HG03045 (cell line): ENCODE results near the gene RFNG.

ENCODE experiments used
- ATAC-seq: cut with Tn5 transposase; IDR thresholded peaks from one replicate; pipeline ENCODE4 v1.9.1; 2021; ENCODE audit warnings: mild to moderate bottlenecking, moderate library complexity; ENCODE audit not compliant: unreplicated experiment

RFNG gene

DNA sequence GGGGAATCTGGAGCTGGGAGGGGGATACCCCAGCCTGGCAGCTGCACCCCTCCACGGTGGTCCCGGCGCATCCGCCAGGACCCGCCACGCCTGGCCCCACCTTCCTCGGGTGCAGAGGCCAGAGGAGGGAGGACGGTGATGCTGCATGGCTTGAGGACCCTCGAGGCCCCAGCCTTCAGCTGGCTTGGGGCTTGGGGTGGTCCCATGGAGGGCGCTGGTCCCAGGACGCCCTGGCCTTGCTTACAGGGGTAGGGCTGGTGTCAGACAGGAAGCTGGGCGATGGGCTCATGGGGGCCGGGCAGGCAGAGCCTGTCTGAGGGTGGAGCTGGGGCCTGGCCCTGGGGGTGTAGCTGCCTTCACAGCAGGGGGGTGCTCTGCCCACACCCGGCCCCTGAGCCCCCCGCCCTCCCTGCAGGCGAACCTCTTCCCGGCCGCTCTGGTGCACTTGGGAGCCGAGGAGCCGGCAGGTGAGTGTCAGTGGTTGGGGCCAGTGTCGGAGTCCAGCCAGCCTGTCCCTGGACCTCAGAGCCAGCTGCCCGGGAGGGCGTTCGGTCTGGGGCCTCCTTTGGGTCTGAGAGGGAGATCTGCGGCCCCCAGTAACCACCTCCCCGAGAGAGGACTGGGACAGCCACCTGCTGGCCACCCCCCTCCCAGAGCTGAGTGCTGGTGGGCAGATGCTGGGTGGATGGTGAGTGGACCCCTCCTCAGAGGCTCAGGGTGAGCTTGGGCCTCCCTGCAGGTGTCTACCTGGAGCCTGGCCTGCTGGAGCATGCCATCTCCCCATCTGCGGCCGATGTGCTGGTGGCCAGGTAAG lies 35.3 kb downstream of the RFNG start:
- ATAC-seq, result no peak

DNA sequence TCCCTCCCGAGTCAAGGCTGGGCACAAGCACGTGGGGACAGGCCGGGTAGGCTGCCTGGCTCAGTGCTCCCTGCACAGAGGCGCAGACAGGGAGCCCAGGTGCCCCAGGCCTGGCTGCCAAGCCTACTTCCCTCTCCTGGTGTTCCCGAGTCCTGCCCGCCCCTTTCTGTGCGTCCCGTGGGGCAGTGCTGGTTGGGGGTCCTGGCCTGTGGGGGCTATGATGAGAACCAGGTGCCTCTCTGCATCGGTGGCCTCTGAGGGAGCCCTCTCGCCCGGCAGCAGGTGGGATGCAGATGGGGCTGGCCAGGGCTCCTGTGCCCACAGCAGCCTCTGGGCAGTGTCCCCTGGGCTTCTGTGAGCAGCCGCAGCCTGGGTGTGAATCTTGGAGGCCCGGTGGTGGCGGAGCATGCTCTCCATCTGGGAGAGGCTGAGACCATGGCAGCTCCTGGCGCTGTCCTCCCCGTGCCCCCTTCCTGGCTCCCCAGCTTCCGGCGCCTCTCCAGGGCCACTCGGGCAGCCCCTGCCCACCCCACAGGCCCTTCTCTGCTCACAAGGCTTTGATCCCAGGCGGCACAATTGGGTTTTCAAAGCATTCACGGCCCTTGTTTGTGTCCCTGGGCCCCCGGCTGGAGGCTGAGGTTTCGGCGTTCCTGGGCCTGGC lies 36.2 kb downstream of the RFNG start:
- no peak for ATAC-seq

DNA sequence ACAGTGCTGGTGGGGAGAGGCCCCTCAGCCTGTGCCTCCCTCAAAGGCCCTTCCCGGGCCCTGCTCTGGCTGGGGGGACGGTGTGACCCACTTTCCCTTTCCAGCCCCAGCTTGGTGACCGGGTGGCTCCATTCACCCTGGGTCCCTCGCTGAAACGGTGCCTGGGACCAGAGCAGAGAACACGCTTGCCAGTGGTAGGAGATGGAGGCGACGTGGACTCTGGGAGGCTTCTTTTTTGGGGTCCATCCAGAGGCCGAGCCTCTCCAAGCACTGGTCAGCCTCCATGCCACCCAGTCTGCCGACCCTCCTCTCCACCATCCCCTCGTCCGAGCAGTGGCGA lies 36.7 kb downstream of the RFNG start:
- no peak for ATAC-seq

DNA sequence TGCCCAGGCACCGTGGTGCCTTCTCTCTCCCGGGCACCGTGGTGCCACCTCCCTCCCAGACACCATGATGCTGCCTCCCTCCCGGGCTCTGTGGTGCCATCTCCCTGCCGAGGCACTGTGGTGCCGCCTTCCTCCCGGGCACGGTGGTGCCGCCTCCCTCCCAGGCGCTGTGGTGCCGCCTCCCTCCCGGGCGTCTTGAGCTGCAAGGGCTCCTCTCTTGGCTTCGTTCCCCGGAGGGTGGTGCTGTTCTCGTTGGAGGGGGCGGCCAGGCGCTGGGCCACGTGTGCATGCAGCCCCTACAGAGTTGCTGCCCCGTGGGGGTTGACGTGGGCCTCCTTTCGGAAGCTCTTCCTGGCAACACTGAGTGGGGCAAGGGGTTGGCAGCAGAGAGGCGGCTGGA lies 37.2 kb downstream of the RFNG start:
- ATAC-seq, result no peak

DNA sequence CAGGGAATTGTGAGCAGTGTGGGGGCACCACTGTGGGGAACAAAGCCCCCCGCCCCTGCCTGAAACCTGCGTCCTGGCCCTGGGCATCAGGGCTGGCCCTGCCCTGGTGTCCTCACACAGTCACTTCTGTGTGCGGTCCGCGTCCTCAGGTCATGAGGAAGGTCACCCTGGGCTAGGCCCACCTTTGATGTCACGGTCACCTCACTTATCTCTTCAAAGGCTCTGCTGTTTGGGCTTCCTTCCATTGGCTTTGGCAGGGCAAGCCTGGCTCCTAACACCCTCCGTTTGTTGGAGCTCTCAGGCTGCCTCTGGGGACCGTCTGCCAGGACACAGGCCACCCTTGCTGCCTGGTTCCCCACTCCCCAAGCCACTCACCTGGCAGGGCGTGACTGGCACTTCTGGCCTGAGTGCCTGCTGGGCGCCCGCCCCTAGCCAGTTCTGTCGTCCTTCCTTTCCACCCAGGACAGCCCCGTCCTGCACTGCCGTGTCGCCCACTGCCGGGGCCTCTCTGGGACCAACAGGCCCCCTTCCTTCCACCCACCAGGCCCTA lies 37.8 kb downstream of the RFNG start:
- no peak for ATAC-seq

DNA sequence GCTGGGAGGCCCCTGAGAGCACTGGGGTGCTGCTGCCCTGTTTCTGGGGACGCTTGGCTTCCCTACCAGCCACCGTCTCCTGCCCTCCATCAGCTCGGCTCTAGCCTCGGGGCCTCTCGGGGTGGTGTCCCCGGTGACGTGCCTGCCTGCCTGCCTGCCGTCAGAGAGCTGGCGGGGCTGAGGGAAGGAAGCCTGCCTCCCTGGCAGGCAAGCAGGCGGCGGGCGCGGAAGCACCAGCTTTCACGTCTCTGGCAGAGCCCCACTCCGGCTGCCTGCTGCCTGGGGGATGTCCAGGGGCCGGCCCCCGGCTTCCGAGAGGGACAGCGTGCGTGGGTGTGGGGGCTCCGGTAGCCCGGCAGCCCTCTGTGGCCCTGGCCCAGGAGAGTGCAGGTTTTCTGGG lies 38.3 kb downstream of the RFNG start:
- no peak for ATAC-seq

DNA sequence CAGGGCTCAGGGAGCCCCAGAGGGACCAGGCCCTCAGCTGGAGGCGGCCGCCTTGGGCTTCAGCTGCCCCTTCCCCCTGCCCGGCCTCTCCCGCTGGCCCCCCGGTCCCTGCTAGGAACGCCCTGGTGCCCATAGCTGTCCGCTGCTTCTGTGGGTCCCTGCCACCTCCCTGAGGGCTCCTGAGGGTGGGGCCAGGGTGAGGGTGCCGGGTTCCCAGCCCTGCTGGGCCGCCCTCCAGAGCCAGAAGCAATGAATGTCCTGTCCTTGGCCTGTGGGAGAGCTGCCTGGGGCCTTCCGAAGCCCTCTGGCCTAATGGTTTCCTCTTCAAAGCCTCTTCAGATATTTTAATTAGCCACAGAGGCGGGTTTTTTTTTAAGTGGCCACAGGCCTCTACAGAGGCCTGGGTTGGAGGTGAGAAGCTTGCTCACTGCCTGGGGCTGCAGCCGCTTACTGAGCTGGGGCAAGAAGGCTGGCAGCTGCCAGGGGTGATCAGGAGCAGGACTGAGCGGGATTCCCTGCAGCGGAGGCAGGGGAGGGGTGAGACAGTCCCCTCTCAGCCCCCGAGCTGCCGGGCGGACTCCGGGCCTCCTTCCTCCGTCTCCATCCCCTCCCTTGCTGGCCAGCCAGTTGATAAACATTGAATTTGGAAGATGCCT lies 38.8 kb downstream of the RFNG start:
- ATAC-seq, result no peak

DNA sequence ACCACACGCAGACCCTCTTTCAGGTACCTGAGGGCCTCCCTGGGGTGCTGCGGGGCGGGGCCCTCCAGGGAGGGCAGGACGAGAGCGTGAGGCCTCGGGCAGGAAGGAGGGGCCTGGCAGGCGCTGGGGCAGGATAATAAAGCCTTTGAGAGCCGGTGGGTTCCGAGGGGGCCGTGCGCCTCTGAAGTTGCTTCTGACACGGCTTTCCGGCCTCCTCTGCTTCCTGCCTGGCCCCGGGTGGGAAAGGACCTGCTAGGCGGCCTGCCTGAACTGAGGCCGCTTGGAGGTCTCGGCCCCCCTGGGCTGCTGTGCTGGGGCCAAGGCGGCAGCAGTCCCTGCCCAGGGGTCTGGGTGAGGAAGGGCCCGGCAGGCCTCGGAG lies 39.4 kb downstream of the RFNG start:
- ATAC-seq, result no peak

DNA sequence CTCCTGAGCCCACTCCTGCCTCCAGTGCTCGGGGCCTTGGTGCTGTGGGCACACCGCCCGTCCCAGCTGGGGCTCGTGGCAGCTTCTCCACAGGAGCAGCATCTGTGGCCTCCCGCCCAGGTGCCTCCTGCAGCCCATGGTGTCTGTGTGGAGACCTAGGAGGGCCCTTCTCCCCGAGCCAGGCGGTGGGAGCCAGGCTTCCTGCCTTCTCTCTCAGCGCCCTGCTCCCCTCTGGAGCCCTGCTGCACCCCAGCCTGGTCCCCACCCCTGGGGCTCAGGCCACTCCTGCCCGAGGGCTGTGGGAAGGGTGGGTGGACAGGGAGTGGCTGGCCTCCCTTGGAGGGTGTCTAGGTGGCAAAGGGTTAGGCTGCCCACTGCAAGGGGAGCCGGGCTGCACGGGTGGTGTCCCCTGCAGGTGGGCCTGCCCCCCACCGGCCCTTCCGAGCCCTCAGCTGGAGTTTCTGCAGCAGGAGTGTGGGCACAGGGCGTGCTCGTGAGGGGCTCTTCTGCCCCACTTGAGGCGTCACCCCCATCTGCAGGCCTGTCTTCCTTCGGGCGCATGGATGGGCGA lies 39.9 kb downstream of the RFNG start:
- no peak for ATAC-seq

DNA sequence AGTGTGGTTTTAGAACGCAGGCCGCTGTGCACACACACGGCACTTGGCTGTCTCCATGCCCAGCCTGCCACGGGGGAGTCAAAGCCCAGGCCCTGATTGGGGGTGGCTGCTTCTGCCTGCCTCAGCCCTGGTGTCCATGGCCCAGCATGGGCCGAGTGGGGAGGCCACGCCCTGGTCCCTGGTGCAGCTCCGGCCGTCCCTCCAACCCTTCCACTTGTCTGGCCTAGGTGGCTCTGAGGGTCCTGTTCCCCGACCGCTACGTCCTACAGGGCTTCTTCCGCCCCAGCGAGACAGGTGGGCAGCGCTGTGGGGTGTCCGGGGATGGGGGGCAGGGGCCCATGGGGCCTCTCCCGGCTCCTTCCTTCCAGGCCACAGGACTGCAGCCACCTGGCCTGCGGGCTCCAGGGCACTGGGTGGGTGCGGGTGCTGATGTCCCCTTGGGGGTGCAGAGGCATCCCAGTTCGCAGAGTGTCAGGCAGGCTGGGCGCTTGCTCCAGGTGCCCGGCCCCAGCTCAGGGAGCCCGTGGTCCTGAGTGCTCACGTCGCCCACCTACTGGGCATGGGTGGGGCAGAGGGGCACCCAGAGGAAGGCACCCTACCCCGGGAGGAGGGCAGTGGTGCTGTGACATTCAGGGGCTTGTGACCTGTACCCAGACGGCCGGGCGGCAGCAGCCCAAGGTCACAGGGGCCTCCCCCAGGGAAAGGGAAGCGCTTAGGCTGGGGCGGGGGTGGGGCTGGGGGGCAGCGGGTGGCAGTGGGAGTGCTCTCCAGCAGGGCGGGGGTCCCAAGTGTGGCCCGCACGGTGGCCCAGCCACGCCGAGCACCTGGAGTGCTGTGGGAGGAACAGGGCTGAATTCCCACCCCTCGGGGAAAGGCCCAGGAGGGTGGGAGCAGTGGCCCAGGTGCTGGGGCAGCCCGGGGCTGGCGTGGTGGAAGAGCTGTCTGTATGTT lies 40.8 kb downstream of the RFNG start:
- ATAC-seq, result no peak

DNA sequence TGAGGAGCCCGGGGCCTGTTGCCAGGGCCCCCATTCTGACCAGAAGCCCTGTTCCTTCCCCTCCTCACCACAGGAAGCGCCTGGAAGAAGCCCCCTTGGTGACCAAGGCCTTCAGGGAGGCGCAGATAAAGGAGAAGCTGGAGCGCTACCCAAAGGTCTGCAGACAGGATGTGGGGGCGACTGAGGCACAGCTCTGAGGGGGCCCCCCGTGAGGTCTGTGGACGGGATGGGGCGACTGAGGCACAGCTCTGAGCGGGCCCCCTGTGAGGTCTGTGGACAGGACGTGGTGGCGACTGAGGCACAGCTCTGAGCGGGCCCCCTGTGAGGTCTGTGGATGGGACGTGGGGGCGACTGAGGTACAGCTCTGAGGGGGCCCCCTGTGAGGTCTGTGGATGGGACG lies 42.2 kb downstream of the RFNG start:
- ATAC-seq, result no peak

DNA sequence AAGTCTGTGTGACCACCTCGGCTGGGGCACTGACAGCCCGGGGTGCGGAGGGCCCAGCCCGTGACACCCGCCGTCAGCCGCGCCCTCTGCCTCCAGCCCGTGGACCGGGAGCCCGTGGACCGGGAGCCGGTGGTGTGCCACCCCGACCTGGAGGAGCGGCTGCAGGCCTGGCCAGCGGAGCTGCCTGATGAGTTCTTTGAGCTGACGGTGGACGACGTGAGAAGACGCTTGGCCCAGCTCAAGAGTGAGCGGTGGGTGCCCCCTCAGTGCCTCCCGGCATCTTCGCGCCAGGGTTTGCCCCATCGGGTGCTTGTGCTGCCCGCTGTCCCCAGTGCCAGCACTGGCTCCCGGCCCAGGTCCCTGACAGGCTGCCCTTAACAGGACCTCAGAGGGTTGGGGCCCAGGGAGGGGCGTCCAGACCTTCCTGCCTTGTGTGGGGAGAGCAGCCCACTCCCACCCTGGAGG lies 42.6 kb downstream of the RFNG start:
- no peak for ATAC-seq

DNA sequence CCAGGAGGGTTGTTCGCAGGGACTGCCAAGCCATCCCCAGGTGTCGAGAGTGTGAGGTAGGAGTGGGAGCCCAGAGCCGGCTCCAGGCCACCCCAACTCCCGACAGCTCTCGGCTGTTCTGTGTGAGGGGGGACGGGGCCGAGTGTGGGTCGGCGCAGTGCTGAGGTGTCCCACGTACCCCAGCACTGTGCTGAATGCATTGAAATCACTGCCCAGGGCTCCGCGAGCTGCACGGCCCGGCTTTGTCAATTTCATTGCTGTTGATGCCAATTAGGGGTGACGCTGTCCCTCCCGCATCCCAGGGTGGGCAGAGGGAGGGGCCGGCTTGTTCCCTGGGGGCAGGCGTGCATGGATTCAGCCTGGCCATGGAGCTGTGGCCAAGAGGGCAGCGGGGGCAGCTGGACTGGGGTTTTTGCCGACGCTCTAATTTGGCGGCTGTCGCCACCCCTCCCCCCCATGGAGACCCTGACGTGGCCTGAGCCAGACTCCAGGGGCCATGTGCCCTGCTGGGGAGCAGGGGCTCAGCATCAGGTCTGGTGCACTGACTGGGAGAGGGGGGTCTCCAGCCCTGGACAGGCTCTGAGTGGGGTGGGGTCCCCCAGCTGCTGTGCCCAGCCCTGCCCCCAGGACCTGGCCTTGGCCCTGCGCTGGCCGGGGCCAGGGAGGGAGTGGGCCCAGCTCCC lies 43.2 kb downstream of the RFNG start:
- no peak for ATAC-seq

DNA sequence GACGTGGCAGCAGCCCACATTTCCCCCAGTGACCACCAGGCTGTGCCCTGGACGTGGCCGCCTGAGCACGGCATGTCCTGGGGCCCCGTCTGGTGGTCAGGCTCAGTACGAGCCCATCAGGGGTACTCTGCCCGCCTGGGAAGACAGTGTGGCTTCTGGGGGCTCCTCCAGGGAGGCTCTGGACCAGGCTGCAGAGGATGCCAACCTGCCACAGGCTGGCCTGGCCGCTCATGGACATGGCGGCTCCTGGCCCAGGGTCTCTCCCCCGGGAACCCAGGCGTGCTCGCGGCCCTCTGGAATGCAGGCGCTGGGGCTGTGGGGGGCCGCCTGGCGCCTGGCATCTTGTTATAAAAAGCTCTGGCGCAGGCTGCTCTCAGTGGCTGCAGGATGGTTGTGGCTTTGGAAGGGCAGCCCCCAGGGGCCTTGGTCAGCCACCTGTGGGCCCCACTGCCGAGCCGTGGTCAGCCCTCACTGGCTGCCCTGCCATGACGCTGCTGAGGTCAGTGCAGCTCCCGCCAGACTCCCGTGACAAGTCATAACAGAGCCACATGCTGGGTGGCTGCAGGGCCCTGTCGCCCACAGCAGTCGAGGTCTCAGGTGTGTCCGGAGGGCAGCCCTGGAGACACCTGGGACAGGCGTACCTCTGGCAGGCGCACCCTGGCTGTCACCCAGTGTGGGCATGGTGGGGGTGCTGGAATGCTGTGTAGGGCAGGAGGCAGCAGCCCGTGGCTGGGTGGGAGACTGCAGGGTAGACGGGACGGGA lies 43.9 kb downstream of the RFNG start:
- ATAC-seq, result no peak

DNA sequence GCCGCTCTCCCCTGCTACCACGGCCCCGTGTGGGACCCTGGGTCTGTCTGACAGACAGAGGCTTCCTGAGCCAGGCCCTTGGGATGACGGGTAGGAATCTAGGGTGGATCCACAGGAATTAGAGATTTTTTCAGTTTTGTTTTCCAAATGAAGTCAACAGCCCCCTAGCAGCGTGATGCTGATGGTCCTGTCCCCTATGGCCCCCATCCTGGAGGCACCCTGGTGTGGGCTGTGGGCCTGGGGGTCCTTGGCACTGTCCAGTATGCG lies 44.5 kb downstream of the RFNG start:
- no peak for ATAC-seq

DNA sequence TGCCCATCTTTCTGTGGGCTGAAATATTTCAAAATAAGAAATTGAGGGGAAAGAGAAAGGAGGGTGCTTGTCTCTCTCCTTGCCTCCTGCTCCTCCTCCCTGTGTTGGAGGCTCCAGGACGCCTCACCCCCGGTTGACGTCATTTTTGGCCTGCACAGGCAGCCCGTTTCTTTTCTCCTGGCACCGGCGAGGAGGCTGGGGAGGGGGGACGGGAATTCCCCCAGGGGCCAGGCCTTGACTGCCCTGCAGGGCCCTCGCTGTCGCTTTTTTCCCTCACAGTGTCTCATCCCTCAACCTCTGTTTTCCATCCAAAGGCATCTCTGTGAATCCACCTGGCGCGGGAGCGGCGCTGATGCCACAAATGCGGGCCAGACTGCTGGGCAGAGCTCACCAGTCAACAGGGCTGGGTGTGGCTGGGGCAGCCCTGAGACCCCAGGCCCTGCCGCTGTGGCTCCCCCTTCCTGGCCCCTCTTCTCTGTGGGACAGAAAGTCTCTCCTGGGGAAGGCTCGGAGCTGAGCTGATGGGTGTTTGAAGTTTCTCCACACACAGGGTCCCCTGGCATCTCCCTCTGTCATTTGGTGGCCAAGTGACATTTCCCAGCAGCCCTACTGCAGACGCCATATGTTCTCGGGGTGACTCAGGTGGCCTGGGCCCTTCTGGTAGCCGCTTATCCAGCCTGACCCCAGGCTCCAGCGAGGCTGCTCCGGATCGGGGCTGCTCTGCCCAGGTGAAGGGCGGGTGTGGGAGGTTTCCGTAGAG lies 45.0 kb downstream of the RFNG start:
- ATAC-seq, result no peak

DNA sequence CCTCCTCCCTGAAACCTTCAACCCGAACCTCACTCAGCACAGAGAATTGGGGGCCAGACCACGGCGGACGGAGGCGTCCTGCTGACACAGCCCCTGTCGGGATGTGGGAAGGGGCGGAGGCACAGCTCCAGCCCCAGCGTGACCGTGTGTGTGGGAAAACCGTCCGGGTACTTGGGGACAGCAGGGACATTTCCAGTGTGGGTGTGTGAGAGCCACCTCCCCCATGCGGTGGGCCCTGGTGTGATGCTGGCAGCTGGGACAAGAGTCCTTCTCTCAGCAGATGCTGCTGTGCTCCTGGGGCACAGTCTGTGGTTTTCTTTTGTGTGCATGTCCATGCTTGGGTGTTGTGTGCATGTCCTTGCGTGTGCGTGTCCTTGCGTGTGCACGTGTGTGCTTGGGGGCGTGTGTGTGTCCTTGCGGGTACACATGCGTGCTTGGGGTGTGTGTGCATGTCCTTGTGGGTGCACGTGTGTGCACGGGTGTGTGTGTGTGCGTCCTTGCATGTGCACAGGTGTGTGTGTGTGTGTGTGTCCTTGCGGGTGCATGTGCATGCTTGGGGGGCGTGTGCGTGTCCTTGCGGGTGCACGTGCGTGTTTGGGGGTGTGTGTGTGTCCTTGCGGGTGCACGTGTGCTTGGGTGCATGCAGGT lies 45.8 kb downstream of the RFNG start:
- no peak for ATAC-seq
